Prostate gland (tissue), 2 donors: ENCODE data around the gene CAMKMT. TPM values are rescaled to one million over a fixed set of nuclear protein-coding genes. Genes with fewer than 3 reads are reported as not detected.
A peak's percentile ranks its signal among the peaks of the same experiment; 100 is the strongest.

Experiments used
- DNase-seq: peaks from one replicate; pipeline ENCODE4 v3.0.0-alpha.2; 2019; ENCODE audit warnings: low spot score
- H3K27ac ChIP-seq, 2 donors: fragments of 200-600 bp; sonication (generic); 2 replicates each; pipeline ENCODE4 v1.5.1; 2017 to 2019
- H3K27me3 ChIP-seq: fragments of 200-600 bp; sonication (generic); replicated peaks from 2 replicates; pipeline ENCODE4 v1.5.1; 2019; ENCODE audit not compliant: insufficient read depth
- H3K36me3 ChIP-seq, 2 donors: fragments of 200-600 bp; sonication (generic); 1 replicate in 1 of 2; 2 replicates in 1 of 2; pipeline versions ENCODE4 v1.5.1 to v1.8.1; 2017 to 2019
- H3K4me1 ChIP-seq: fragments of 200-600 bp; sonication (generic); replicated peaks from 2 replicates; pipeline ENCODE4 v1.5.1; 2019
- H3K4me3 ChIP-seq, 2 donors: fragments of 200-600 bp; sonication (generic); 2 replicates each; pipeline ENCODE4 v1.5.1; 2017 to 2019
- H3K9me3 ChIP-seq: fragments of 200-600 bp; sonication (generic); 2 replicates; pipeline ENCODE4 v1.5.1; 2017
- POLR2A ChIP-seq: fragments of 450-650 bp; IDR thresholded peaks from one replicate; pipeline ENCODE4 v1.6.1; 2016; ENCODE audit warnings: antibody characterized with exemption, mild to moderate bottlenecking
- POLR2AphosphoS5 ChIP-seq: sonication (generic); formaldehyde crosslinking; IDR thresholded peaks from one replicate; pipeline ENCODE4 v1.6.1; 2017; ENCODE audit warnings: antibody characterized with exemption
- WGBS: methylation state at CpG from one replicate; pipeline ENCODE4 v1.1.5; 2018; 5-methylcytosine and 5-hydroxymethylcytosine counted together
- intact Hi-C: fragments of 100-400 bp; cut with DNase I; formaldehyde crosslinking; loops from one replicate; pipeline ENCODE4 v1.14.2; 2022
- total RNA-seq, 2 donors: library from RNA; depleted of rRNA; stranded (reverse); fragments of >200 nt; gene quantifications; one replicate each; pipeline ENCODE4 v1.1.0, GENCODE V29; 2016
- TF ChIP-seq, protein P1 (sequence below), 4 experiments: fragments of 200-600 bp in 2 of 4; fragments of 450-650 bp in 2 of 4; sonication (generic) in 2 of 4; IDR thresholded peaks; 1 replicate in 3 of 4; 2 replicates in 1 of 4; pipeline ENCODE4 v1.5.1; 2016 to 2019; ENCODE audit warnings: antibody characterized with exemption in 4 of 4, mild to moderate bottlenecking in 2 of 4, moderate library complexity in 2 of 4

CAMKMT gene
- total RNA-seq, 2 donors from 2014 or later: 5.4 to 7.6 TPM

DNA sequence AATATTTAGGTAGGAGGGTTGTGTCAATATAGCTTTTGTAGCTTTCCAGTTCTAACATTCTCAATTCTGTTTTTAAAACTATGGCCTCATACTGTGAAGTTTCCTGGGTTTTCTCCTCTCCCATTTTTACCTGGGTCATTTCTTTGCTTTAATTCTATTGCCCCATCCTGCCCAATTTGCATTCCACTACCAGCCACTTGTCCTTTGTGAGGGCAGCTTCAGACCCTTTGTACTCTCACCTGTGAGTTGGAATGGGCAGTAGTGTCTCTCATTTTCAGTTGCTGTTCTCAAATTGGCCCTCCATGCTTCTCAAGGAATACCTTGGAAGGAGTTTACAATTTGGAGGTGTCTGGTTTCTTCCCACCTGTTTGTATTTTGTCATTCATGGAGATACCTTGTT lies 108.4 kb downstream of the CAMKMT start:
- Histone ChIP-seq H3K9me3 (no peaks in the 10 kb centered on the region), H3K4me1 (no peaks in the 10 kb centered on the region), H3K4me3 (no peak overlapping the region), H3K27ac (no peak overlapping the region), H3K27me3 (no peaks in the 10 kb centered on the region), H3K36me3 (no peaks in the 10 kb centered on the region)
- intact Hi-C loops: no loop called here
- TF ChIP-seq, protein P1, sequence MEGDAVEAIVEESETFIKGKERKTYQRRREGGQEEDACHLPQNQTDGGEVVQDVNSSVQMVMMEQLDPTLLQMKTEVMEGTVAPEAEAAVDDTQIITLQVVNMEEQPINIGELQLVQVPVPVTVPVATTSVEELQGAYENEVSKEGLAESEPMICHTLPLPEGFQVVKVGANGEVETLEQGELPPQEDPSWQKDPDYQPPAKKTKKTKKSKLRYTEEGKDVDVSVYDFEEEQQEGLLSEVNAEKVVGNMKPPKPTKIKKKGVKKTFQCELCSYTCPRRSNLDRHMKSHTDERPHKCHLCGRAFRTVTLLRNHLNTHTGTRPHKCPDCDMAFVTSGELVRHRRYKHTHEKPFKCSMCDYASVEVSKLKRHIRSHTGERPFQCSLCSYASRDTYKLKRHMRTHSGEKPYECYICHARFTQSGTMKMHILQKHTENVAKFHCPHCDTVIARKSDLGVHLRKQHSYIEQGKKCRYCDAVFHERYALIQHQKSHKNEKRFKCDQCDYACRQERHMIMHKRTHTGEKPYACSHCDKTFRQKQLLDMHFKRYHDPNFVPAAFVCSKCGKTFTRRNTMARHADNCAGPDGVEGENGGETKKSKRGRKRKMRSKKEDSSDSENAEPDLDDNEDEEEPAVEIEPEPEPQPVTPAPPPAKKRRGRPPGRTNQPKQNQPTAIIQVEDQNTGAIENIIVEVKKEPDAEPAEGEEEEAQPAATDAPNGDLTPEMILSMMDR (IDR thresholded peaks at IDR 0.05): no peak
- TF ChIP-seq POLR2A (no peak), POLR2AphosphoS5 (no peak)
- no peak for DNase-seq

DNA sequence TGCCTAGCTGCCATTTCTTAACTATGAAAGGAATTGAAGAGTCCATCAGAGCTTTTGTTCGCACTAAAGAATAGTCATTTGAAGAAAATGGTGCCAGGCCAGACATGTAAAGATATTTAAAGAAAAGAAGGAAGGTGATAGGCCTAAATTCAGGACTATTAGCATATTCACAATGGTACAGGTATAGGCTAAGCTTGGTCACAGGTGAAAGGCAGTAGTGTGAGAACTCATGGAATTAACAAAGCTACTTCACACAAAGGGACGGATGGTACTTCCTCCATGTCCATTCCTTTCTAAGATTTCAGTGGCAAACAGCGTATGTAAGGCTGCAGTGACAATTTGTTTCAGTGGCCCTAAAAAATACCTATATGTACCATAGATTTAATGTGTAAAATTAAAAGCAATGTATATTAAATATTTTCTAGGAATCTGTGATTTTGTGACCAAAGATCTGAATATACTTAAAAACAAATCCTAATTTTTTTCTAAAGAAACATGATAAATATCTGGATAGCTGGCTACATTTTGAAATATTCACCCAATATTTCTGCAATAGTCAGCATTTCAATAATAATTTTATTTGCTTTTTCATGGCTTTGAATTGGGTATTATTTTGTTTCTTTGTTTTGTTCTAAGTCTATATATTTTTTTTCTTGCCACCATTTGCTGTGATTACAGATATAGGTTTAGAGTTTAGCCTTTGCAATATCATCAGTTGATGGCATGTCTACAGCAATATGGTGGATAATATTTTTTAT lies 116.1 kb downstream of the CAMKMT start:
- Histone ChIP-seq H3K27me3 (no peaks in the 10 kb centered on the region), H3K9me3 (no peaks in the 10 kb centered on the region), H3K4me1 (no peaks in the 10 kb centered on the region), H3K4me3 (no peak overlapping the region), H3K36me3 (no peaks in the 10 kb centered on the region), H3K27ac (no peak overlapping the region)
- WGBS: 92% methylated on average over 3 of the region's 3 CpGs
- no peak for DNase-seq
- TF ChIP-seq POLR2A (no peak), POLR2AphosphoS5 (no peak)
- TF ChIP-seq, protein P1 (IDR thresholded peaks at IDR 0.05): no peak
- intact Hi-C loops: no loop called here

DNA sequence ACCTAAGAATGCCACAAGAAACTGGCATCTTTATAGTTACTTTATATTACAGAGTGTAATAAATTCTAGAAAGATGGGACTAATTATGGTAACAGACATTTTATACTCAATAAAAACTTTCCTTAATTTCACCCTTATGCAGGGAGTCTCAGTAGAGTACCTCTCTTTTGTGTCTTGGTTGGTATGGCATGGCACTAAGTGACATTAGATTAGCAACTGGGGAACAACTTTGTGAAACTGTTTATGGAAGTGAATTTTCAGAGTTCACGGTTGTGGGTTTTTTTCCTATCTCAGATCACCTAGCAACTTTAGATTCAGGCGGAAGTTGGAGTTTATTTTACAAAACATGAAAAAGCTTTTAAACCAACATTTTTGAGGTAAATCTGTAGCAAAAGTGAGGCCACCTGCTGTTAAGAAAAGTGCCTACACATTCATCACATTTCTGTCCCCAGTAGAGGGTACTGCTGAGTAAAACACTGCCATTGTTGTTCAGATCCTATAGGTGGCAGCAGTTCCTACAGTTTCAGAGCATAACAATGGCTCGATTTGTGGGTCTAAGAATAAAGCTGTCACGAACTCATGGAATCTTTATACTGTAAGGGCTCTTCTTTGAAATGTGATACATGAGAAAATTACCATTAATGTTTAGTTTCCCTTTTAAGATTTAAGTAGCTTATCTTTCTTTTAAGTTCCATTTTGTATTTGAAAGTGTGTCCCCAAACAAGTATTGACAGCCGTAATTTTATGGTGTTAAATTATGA lies 117.6 kb downstream of the CAMKMT start:
- intact Hi-C loops: no loop called here
- no peaks in the 10 kb centered on the region for H3K9me3 ChIP-seq
- 17% methylated on average over 5 of the region's 5 CpGs for WGBS

DNA sequence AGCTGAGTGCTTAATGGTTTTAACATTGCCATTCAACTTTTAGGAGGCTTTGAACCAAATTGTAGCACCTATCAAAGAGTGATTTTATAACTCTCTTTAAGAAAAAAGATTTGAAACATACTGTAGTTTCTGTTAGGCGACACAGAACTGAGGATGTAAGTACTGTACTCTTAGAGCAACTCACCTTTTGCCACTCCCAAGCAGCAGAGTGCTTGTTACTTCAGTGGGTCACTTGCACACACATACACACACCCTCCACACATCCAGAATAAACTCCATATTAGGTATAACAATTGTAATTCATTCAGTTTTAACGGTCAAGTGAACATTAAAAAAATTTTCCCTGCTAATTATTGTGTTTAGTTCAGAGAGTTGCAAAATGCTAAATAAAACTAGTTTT lies 118.3 kb downstream of the CAMKMT start:
- no peak overlapping the region for H3K4me3 ChIP-seq
- no peak overlapping the region for H3K27ac ChIP-seq
- no peaks in the 10 kb centered on the region for H3K36me3 ChIP-seq
- TF ChIP-seq POLR2AphosphoS5 (no peak), POLR2A (no peak)
- TF ChIP-seq, protein P1 (IDR thresholded peaks at IDR 0.05): no peak
- intact Hi-C loops: loop anchor here (1.0 to 10.0 kb wide), 2 partner anchors 435 to 475 kb away; no protein-coding TSS in a partner anchor
- H3K9me3 ChIP-seq: no peaks in the 10 kb centered on the region
- H3K27me3 ChIP-seq: no peaks in the 10 kb centered on the region
- WGBS: 97% methylated on average over 2 of the region's 2 CpGs
- DNase-seq: no peak
- no peaks in the 10 kb centered on the region for H3K4me1 ChIP-seq

More for the DNA sequence above, 117.6 kb downstream of the CAMKMT start:
- no peak overlapping the region for H3K27ac ChIP-seq
- TF ChIP-seq POLR2A (no peak), POLR2AphosphoS5 (peak; percentile 60)
- TF ChIP-seq, protein P1 (IDR thresholded peaks at IDR 0.05): peak; percentile 68 to 99 (median 96)
- DNase-seq: peak; percentile 58
- no peak overlapping the region for H3K4me3 ChIP-seq
- no peaks in the 10 kb centered on the region for H3K36me3 ChIP-seq
- no peaks in the 10 kb centered on the region for H3K27me3 ChIP-seq
- H3K4me1 ChIP-seq: no peaks in the 10 kb centered on the region
